Upper lobe of left lung (tissue), 6 donors: ENCODE data around the gene RGS7. TPM values are rescaled to one million over a fixed set of nuclear protein-coding genes. Genes with fewer than 3 reads are reported as not detected.
"Not testable (repeated sequence)": the region's sequence is repeated elsewhere in the genome, so short reads cannot be mapped to it uniquely, and the experiment has no call there.

Experiments
- ATAC-seq, 2 donors: fragments of 200-7000 bp; cut with Tn5 transposase; one replicate each; pipeline ENCODE4 v1.9.1; 2022; ENCODE audit warnings: mild to moderate bottlenecking in 2 of 2, moderate library complexity in 2 of 2; ENCODE audit not compliant: low FRiP score in 2 of 2
- DNase-seq, 2 donors: peaks; one replicate each; pipeline ENCODE4 v3.0.0-alpha.2; 2019 to 2020
- H3K27ac ChIP-seq, 4 donors: fragments of 200-600 bp; sonication (generic); one replicate each; pipeline ENCODE4 v1.5.1; 2016 to 2019
- H3K27me3 ChIP-seq, 4 donors: fragments of 200-600 bp; sonication (generic); one replicate each; pipeline ENCODE4 v1.5.1; 2017 to 2019
- H3K36me3 ChIP-seq, 4 donors: fragments of 200-600 bp; sonication (generic); one replicate each; pipeline ENCODE4 v1.5.1; 2016 to 2019
- H3K4me1 ChIP-seq, 4 donors: fragments of 200-600 bp; sonication (generic); one replicate each; pipeline ENCODE4 v1.5.1; 2018 to 2019
- H3K4me3 ChIP-seq, 4 donors: fragments of 200-600 bp; sonication (generic); one replicate each; pipeline ENCODE4 v1.5.1; 2017 to 2019; ENCODE audit warnings: mild to moderate bottlenecking in 2 of 4, moderate library complexity in 1 of 4
- H3K9me3 ChIP-seq, 4 donors: fragments of 200-600 bp; sonication (generic); one replicate each; pipeline ENCODE4 v1.5.1; 2018 to 2019
- EP300 ChIP-seq, 4 donors: sonication (generic); formaldehyde crosslinking; IDR thresholded peaks; one replicate each; pipeline ENCODE4 v1.5.1; 2017; ENCODE audit warnings: antibody characterized with exemption in 4 of 4, control low read depth in 2 of 4
- POLR2A ChIP-seq, 4 donors: fragments of 450-650 bp; IDR thresholded peaks; one replicate each; pipeline ENCODE4 v1.5.1; 2016 to 2017; ENCODE audit warnings: antibody characterized with exemption in 4 of 4, mild to moderate bottlenecking in 2 of 4
- POLR2AphosphoS5 ChIP-seq, 2 donors: sonication (generic); formaldehyde crosslinking; IDR thresholded peaks; one replicate each; pipeline ENCODE4 v1.5.1; 2017; ENCODE audit warnings: antibody characterized with exemption in 2 of 2
- WGBS, 2 donors: methylation state at CpG; one replicate each; pipeline ENCODE4 v1.1.5; 2017 to 2018; 5-methylcytosine and 5-hydroxymethylcytosine counted together
- total RNA-seq, 6 donors: library from RNA; depleted of rRNA in 4 of 6; stranded (reverse); fragments of >200 nt in 4 of 6; gene quantifications; one replicate each; pipeline versions ENCODE4 v1.1.0 to v1.2.1, GENCODE V29; 2016 to 2021
- TF ChIP-seq, protein P1 (sequence below), 6 experiments: fragments of 450-650 bp in 4 of 6; fragments of 200-600 bp in 2 of 6; sonication (generic) in 2 of 6; IDR thresholded peaks; one replicate each; pipeline ENCODE4 v1.5.1; 2016 to 2019; ENCODE audit warnings: antibody characterized with exemption in 6 of 6
- donor health status: DM: no; HTN: no; CAD: no; lungs with moderate emphysema.
- donor health status: DM: no; HTN: yes; CAD: no; lungs with severe emphysema.

Gene RGS7
- total RNA-seq, 6 donors from 2014 or later, result 0.15 TPM; not detected in 5

DNA sequence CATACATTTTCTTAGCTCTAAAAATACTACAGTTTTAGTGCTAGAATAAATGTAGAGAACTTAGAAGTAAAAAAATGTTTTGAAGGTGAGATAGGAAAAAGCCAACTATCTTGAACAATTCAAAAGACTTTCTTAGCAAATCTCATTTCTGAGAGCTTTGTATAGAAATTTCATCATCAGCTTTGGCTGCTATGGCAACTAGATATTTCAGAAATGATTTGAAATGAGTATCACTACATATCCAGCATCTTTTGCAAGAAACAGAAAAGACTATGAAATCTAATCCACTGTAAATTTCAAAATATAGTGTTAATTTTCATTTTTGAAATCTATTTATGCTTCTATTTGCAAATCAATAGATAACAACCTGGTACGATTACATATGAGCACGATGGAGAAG is 57.7 kb downstream of the RGS7 start:
- DNase-seq (no peak), ATAC-seq (no peak)
- TF ChIP-seq POLR2AphosphoS5 (IDR thresholded peaks at IDR 0.05) (no peak), EP300 (IDR thresholded peaks at IDR 0.05) (no peak)
- TF ChIP-seq, protein P1, sequence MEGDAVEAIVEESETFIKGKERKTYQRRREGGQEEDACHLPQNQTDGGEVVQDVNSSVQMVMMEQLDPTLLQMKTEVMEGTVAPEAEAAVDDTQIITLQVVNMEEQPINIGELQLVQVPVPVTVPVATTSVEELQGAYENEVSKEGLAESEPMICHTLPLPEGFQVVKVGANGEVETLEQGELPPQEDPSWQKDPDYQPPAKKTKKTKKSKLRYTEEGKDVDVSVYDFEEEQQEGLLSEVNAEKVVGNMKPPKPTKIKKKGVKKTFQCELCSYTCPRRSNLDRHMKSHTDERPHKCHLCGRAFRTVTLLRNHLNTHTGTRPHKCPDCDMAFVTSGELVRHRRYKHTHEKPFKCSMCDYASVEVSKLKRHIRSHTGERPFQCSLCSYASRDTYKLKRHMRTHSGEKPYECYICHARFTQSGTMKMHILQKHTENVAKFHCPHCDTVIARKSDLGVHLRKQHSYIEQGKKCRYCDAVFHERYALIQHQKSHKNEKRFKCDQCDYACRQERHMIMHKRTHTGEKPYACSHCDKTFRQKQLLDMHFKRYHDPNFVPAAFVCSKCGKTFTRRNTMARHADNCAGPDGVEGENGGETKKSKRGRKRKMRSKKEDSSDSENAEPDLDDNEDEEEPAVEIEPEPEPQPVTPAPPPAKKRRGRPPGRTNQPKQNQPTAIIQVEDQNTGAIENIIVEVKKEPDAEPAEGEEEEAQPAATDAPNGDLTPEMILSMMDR (IDR thresholded peaks at IDR 0.05), result no peak
- Histone ChIP-seq H3K27ac (no peak overlapping the region), H3K4me1 (no peaks in the 10 kb centered on the region), H3K27me3 (no peaks in the 10 kb centered on the region), H3K36me3 (no peaks in the 10 kb centered on the region), H3K4me3 (no peak overlapping the region), H3K9me3 (peaks cover 0 to 9% (median 2%) of the 10 kb centered on the region in 4 donors)
- 83 to 97% methylated on average over 2 of the region's 2 CpGs for WGBS, 2 donors

DNA sequence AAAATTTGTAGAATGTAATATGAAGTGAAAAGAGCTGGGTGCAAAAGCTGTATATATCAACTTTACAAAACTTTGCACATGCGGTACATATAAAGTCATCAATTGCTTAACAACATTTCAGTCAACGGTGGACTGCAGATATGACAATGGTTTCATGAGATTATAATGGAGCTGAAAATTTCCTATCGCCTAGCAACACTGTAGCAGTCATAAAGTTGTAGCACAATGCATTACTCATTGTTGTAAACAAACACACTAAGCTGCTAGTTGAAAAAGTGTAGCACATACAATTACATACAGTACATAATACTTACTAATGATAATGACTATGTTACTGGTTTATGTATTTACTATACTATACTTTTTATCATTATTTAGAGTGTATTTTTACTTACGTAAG is 64.0 kb downstream of the RGS7 start:
- 85 to 93% methylated on average over 4 of the region's 4 CpGs for WGBS, 2 donors
- Histone ChIP-seq H3K36me3 (no peaks in the 10 kb centered on the region), H3K4me1 (no peaks in the 10 kb centered on the region), H3K27me3 (no peaks in the 10 kb centered on the region), H3K27ac (no peak overlapping the region), H3K4me3 (no peak overlapping the region), H3K9me3 (no peaks in the 10 kb centered on the region)
- ATAC-seq (no peak), DNase-seq (no peak)
- TF ChIP-seq POLR2AphosphoS5 (IDR thresholded peaks at IDR 0.05), result no peak
- TF ChIP-seq, protein P1 (IDR thresholded peaks at IDR 0.05), result no peak
- TF ChIP-seq POLR2A (IDR thresholded peaks at IDR 0.05), result no peak

DNA sequence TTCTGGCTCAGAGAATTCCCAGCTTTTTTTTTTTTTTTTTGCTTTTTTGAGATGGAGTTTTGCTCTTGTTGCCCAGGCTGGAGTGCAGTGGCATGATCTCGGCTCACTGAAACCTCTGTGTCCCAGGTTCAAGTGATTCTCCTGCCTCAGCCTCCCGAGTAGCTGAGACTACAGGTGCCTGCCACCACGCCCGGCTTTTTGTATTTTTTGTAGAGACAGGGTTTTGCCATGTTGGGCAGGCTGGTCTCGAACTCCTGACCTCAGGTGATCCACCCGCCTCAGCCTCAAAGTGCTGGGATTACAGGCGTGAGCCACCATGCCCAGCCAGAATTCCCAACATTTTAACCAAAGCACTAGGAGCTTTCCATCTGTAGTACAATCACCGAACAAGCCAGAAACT is 65.5 kb downstream of the RGS7 start:
- not testable (repeated sequence) for H3K4me1 ChIP-seq, H3K36me3 ChIP-seq, H3K4me3 ChIP-seq, H3K27me3 ChIP-seq, H3K9me3 ChIP-seq, H3K27ac ChIP-seq, ATAC-seq, DNase-seq
- 86 to 90% methylated on average over 7 to 8 of the region's 8 CpGs for WGBS, 2 donors

DNA sequence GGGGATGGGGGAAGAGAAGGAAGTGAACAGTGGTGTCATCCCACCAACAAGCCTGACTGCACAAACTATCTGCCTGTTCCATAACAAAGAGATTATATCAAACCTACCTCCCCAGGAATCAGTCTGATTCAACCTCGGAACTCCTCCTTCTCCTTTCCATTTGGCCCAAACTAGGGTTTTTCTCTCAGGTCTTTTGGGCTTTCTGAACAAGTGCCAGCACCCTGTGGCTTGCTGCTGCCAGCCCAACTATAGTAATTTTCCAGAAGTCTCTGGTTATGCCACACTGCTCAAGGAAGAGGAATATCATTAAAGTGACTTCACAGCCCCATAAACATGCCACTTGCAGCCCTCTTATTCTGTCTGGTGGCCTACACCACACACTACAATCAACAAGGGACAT is 70.5 kb downstream of the RGS7 start:
- H3K4me1 ChIP-seq, result no peaks in the 10 kb centered on the region
- no peak overlapping the region for H3K27ac ChIP-seq
- no peak overlapping the region for H3K4me3 ChIP-seq
- 87 to 95% methylated on average over 1 of the region's 1 CpG for WGBS, 2 donors
- DNase-seq, result no peak
- H3K9me3 ChIP-seq, result peaks cover 0 to 13% (median 1%) of the 10 kb centered on the region in 4 donors
- ATAC-seq, result no peak
- no peaks in the 10 kb centered on the region for H3K36me3 ChIP-seq
- no peaks in the 10 kb centered on the region for H3K27me3 ChIP-seq
- TF ChIP-seq POLR2AphosphoS5 (IDR thresholded peaks at IDR 0.05) (no peak), POLR2A (IDR thresholded peaks at IDR 0.05) (no peak)
- TF ChIP-seq, protein P1 (IDR thresholded peaks at IDR 0.05), result no peak

DNA sequence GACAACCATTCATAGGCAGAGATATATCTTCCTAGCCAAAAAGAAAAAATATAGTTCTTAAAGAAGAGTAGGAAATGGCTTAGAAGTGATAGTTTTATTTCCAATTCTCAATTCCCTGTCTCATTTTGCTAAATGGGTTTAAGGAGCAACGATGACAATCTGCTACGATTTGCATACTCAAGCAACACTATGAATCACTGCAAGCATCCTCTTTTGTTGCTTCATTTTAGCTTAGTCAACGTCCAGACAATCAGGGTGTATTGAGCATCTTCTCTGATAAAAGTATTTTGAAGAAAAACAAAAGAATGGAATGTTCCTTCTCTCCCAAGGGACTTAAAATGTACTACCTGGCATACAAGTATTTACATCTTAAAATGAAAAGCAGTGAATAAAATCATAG is 80.6 kb downstream of the RGS7 start:
- Histone ChIP-seq H3K36me3 (no peaks in the 10 kb centered on the region), H3K9me3 (peaks cover 0 to 15% (median 4%) of the 10 kb centered on the region in 4 donors), H3K27ac (no peak overlapping the region), H3K4me3 (no peak overlapping the region), H3K27me3 (no peaks in the 10 kb centered on the region), H3K4me1 (no peaks in the 10 kb centered on the region)
- TF ChIP-seq, protein P1 (IDR thresholded peaks at IDR 0.05), result no peak
- no peak for TF ChIP-seq EP300 (IDR thresholded peaks at IDR 0.05)
- no peak for TF ChIP-seq POLR2A (IDR thresholded peaks at IDR 0.05)
- TF ChIP-seq POLR2AphosphoS5 (IDR thresholded peaks at IDR 0.05), result no peak
- ATAC-seq (no peak), DNase-seq (no peak)
- WGBS, 2 donors, result 62 to 64% methylated on average over 3 of the region's 3 CpGs
